Measurements from ENCODE around the gene TMCC1. TPM values are rescaled to one million over a fixed set of nuclear protein-coding genes. Genes with fewer than 3 reads are reported as not detected.
A peak's percentile ranks its signal among the peaks of the same experiment; 100 is the strongest.

TMCC1 gene
- total RNA-seq, 2 donors from 2014 or later = 20.0 to 21.7 TPM

- no peak for DNase-seq (ENCODE audit: low spot score)
- Histone ChIP-seq H3K4me1 (peaks cover 0 to 70% of the 10 kb centered on the region in 2 donors), H3K27ac (peak overlapping the region; percentile 95 to 97), H3K9me3 (no peaks in the 10 kb centered on the region), H3K36me3 (no peaks in the 10 kb centered on the region), H3K27me3 (no peaks in the 10 kb centered on the region), H3K4me3 (no peak overlapping the region)
- TF ChIP-seq CTCF (IDR thresholded peaks at IDR 0.05) = no peak
Observed at GRCh38 chr3:129625072-129625874, 268.2 kb downstream of the TMCC1 start.

- no peaks in the 10 kb centered on the region for H3K9me3 ChIP-seq
- no peak for TF ChIP-seq CTCF (IDR thresholded peaks at IDR 0.05)
- peaks cover 0 to 77% of the 10 kb centered on the region in 2 donors for H3K4me1 ChIP-seq
- no peaks in the 10 kb centered on the region for H3K27me3 ChIP-seq
- H3K4me3 ChIP-seq = no peak overlapping the region
- no peaks in the 10 kb centered on the region for H3K36me3 ChIP-seq
- H3K27ac ChIP-seq = peak overlapping the region; percentile 95 to 97
- DNase-seq (ENCODE audit: low spot score) = no peak
Observed at GRCh38 chr3:129624347-129625071, 269.0 kb downstream of the TMCC1 start.

GRCh38 chr3:129623447-129624118 is 269.9 kb downstream of the TMCC1 start:
- H3K27ac ChIP-seq = peak overlapping the region; percentile 95 to 97
- H3K27me3 ChIP-seq = no peaks in the 10 kb centered on the region
- peaks cover 0 to 86% of the 10 kb centered on the region in 2 donors for H3K4me1 ChIP-seq
- H3K9me3 ChIP-seq = no peaks in the 10 kb centered on the region
- TF ChIP-seq CTCF (IDR thresholded peaks at IDR 0.05) = no peak
- H3K36me3 ChIP-seq = no peaks in the 10 kb centered on the region
- no peak overlapping the region for H3K4me3 ChIP-seq
- DNase-seq (ENCODE audit: low spot score) = no peak

GRCh38 chr3:129622933-129623332 is 270.6 kb downstream of the TMCC1 start:
- peak overlapping the region; percentile 95 to 97 for H3K27ac ChIP-seq
- DNase-seq (ENCODE audit: low spot score) = no peak
- no peak for TF ChIP-seq CTCF (IDR thresholded peaks at IDR 0.05)
- H3K36me3 ChIP-seq = no peaks in the 10 kb centered on the region
- H3K4me1 ChIP-seq = peaks cover 0 to 89% of the 10 kb centered on the region in 2 donors
- H3K4me3 ChIP-seq = no peak overlapping the region
- H3K27me3 ChIP-seq = no peaks in the 10 kb centered on the region
- H3K9me3 ChIP-seq = no peaks in the 10 kb centered on the region

GRCh38 chr3:129622226-129622874 is 271.2 kb downstream of the TMCC1 start:
- H3K27ac ChIP-seq = peak overlapping the region; percentile 95 to 97
- no peak for TF ChIP-seq CTCF (IDR thresholded peaks at IDR 0.05)

More at GRCh38 chr3:129622226-129622874, 271.2 kb downstream of the TMCC1 start:
- H3K9me3 ChIP-seq = no peaks in the 10 kb centered on the region
- no peaks in the 10 kb centered on the region for H3K36me3 ChIP-seq
- H3K4me3 ChIP-seq = no peak overlapping the region
- no peak for DNase-seq (ENCODE audit: low spot score)
- H3K27me3 ChIP-seq = no peaks in the 10 kb centered on the region
- peaks cover 0 to 90% of the 10 kb centered on the region in 2 donors for H3K4me1 ChIP-seq
